HG02973 (cell line): ENCODE data around the gene SCGB1D2.
"Not testable (repeated sequence)": the region's sequence is repeated elsewhere in the genome, so short reads cannot be mapped to it uniquely, and the experiment has no call there.

Experiments
- ATAC-seq: cut with Tn5 transposase; IDR thresholded peaks from one replicate; pipeline ENCODE4 v1.9.1; 2021; ENCODE audit warnings: moderate library complexity; ENCODE audit not compliant: unreplicated experiment

The SCGB1D2 gene

GRCh38 chr11:62242021-62242420 lies at the start of gene SCGB1D2:
Gene SCGB1D2 (plus strand): TSS chr11:62242239. CDS start chr11:62242308, 69 bp downstream.
- no peak for ATAC-seq

GRCh38 chr11:62193952-62194351 lies 48.1 kb upstream of the SCGB1D2 start:
- ATAC-seq, result no peak

DNA sequence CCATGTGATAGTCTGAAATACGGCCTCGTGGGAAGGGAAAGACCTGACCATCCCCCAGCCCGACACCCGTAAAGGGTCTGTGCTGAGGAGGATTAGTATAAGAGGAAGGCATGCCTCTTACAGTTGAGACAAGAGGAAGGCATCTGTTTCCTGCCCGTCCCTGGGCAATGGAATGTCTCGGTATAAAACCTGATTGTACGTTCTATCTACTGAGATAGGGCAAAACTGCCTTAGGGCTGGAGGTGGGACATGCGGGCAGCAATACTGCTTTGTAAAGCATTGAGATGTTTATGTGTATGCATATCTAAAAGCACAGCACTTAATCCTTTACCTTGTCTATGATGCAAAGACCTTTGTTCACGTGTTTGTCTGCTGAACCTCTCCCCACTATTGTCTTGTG lies 47.0 kb upstream of the SCGB1D2 start:
- not testable (repeated sequence) for ATAC-seq

- ATAC-seq, result no peak
Measured at GRCh38 chr11:62195945-62196344, 46.1 kb upstream of the SCGB1D2 start.

DNA sequence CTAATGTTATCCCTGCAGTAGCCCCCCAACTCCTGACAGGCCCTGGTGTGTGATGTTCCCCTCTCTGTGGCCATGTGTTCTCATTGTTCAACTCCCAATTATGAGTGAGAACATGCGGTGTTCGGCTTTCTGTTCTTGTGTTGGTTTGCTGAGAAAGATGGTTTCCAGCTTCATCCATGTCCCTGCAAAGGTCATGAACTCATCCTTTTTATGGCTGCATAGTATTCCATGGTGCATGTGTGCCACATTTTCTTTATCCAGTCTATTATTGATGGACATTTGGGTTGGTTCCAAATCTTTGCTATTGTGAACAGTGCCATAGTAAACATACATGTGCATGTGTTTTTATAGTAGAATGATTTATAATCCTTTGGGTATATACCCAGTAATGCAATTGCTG lies 44.6 kb upstream of the SCGB1D2 start:
- ATAC-seq, result not testable (repeated sequence)

GRCh38 chr11:62201376-62201775 lies 40.7 kb upstream of the SCGB1D2 start:
- ATAC-seq, result no peak

- no peak for ATAC-seq
Measured at GRCh38 chr11:62202910-62203309, 39.1 kb upstream of the SCGB1D2 start.

DNA sequence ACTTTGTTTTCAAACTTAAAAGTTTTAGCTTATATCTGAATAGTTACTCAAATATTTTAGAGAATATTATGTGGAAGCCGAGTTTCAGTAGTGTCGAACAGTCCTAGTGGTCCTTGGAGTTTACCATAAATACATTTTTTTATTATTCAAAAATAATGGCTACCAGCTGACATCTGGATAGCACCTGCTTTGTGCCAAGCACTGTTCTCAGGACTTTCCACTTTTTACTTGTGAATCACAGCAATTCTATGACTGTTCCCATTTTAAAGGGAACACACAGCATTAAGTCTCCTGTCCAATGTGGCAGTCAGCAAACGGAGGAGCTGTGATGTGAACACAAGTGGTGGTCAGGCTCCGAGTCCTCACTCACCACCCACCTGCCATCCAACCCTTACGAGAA lies 37.6 kb upstream of the SCGB1D2 start:
- ATAC-seq, result no peak

- no peak for ATAC-seq
Measured at GRCh38 chr11:62205441-62205840, 36.6 kb upstream of the SCGB1D2 start.

DNA sequence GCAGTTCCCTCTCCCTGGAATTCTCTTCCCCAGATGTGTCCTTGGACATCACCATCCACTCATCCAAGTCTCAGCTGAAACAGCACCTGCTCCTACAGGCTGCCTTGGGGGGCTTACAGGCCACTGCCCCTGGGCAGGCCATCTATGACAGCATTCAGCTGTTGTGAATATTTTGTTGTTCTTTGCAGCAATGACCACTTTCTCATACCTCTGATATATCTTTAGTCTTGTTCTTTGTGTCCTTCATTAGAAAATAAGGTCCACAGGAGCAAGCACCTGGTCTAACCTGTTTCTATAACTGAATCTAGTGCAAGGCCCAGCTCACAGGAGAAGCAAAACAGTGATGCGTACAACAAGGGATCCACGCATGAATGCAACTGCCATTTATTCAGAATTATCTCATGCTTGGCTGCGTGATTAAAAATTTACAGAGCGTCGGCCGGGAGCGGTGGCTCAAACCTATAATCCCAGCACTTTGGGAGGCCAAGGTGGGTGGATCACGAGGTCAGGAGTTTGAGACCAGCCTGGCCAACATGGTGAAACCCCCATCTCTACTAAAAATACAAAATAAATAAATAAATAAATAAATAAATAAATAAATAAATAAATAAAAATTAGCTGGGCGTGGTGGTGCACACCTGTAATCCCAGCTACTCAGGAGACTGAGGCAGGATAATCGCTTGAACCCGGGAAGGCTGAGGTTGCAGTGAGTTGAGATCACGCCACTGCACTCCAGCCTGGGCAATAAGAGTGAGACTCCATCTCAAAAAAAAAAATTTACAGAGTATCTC lies 35.6 kb upstream of the SCGB1D2 start:
- not testable (repeated sequence) for ATAC-seq

- no peak for ATAC-seq
Measured at GRCh38 chr11:62208785-62209144, 33.3 kb upstream of the SCGB1D2 start.

GRCh38 chr11:62217191-62217748 lies 24.8 kb upstream of the SCGB1D2 start:
- ATAC-seq, result no peak

DNA sequence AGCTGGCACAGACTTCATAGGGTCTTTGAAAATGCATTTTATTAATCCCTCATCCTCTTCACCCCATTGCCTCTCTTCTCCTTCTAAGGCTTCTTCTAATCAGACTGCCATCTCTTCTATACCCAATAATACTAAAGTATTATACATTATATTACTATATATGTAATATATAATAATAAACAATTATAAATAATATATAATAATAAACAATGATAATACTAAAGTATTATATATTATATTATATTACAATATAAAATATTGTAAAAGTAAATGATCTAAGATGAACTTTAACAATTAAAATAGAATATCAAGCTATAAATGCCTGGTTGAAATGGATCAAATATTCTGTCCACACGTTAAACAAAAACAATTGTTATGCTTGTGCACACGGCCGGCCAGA lies 20.5 kb upstream of the SCGB1D2 start:
- no peak for ATAC-seq

GRCh38 chr11:62223095-62223494 lies 18.9 kb upstream of the SCGB1D2 start:
- no peak for ATAC-seq

- no peak for ATAC-seq
Measured at GRCh38 chr11:62233730-62234129, 8.3 kb upstream of the SCGB1D2 start.

DNA sequence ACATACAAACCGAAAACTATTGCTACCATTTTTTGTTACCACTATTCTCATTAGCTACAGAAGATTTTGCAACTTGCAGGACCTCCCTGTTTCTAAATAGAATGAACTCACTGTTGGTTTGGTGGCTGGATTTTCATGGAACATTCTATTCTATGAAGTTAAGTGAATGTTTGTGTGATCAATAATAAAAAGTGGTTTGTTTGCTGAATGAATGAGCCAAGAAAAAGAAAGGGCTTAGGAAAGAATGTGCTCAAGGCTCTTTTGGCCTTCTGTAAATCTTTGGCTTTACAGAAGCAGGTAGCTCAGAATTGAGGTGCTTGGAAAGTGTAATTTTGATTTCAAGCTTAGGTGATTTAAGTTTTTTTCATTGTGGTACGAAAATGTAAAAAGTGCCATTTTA lies 5.9 kb upstream of the SCGB1D2 start:
- no peak for ATAC-seq

DNA sequence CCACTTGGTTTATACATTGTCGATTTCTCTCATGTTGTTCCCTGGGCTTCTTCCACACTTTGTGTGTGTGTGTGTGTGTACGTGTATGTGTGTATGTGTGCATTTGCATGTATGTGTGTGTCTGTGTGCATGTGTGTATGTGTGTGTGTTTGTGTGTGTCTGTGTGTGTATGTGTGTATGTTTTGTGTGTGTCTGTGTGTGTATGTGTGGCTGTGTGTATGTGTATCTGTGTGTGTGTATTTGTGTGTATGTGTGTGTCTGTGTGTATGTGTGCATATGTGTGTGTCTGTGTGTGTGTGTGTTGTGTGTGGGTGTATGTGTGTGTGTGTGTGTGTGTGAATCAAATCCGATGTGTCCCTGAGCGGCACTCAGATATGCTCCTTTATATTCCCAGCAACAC lies 4.5 kb upstream of the SCGB1D2 start:
- ATAC-seq, result no peak

GRCh38 chr11:62238151-62238550 lies 3.9 kb upstream of the SCGB1D2 start:
- no peak for ATAC-seq

- no peak for ATAC-seq
Measured at GRCh38 chr11:62241095-62241494, 944 bp upstream of the SCGB1D2 start.

GRCh38 chr11:62245271-62245753 lies 3.3 kb downstream of the SCGB1D2 start:
- no peak for ATAC-seq

GRCh38 chr11:62251698-62252097 lies 9.7 kb downstream of the SCGB1D2 start:
- ATAC-seq, result no peak

DNA sequence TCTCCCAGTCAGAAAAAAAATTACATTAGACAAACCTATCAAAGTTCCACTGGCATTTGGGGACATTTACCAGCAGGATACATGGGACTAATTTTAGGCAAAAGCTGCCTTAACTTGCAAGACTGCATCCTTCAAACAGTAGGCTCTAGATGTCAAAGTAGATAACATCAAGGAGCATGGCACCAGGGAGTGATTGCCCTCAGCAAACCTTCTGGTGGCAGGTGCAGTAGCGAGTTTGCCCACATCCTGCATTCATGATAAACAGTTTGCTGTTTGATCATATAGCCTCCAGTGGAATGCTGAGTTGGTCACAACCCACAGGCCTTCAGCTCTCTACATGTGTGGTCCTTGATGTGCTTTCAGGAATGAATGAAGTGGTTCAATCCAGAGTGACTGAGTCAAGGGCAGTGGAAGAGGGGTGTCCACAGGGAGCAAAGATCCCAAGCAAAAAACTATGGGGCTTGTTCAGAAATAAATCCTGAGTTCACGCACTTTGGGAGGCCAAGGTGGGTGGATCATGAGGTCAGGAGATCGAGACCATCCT lies 12.0 kb downstream of the SCGB1D2 start:
- no peak for ATAC-seq
